Spleen (tissue), 11 donors: Measurements from ENCODE around the gene C19orf25. TPM values are rescaled to one million over a fixed set of nuclear protein-coding genes. Genes with fewer than 3 reads are reported as not detected.
A peak's percentile ranks its signal among the peaks of the same experiment; 100 is the strongest.

Experiments used
- DNase-seq: peaks from one replicate; pipeline ENCODE4 v3.0.0-alpha.2; 2020
- H3K27ac ChIP-seq, 8 donors: fragments of 200-600 bp; sonication (generic) in 7 of 8; 1 replicate in 4 of 8; 2 replicates in 4 of 8; pipeline versions ENCODE4 v1.5.0 to v1.8.0; 2016 to 2021; ENCODE audit warnings: inconsistent platforms in 4 of 8, mild to moderate bottlenecking in 4 of 8, moderate library complexity in 1 of 8
- H3K27me3 ChIP-seq, 7 donors: fragments of 200-600 bp; sonication (generic) in 6 of 7; replicated peaks in 1 of 7; 1 replicate in 4 of 7; 2 replicates in 3 of 7; pipeline versions ENCODE4 v1.5.0 to v1.8.0; 2016 to 2021; ENCODE audit warnings: inconsistent platforms in 3 of 7, mild to moderate bottlenecking in 1 of 7
- H3K36me3 ChIP-seq, 6 donors: fragments of 200-600 bp; sonication (generic) in 5 of 6; 1 replicate in 4 of 6; 2 replicates in 2 of 6; pipeline versions ENCODE4 v1.5.0 to v1.8.0; 2016 to 2021; ENCODE audit warnings: inconsistent platforms in 2 of 6
- H3K4me1 ChIP-seq, 6 donors: fragments of 200-600 bp; sonication (generic) in 5 of 6; 1 replicate in 3 of 6; 2 replicates in 3 of 6; pipeline versions ENCODE4 v1.5.0 to v1.8.0; 2016 to 2021; ENCODE audit warnings: inconsistent platforms in 3 of 6
- H3K4me3 ChIP-seq, 8 donors: fragments of 200-600 bp; sonication (generic) in 7 of 8; 1 replicate in 4 of 8; 2 replicates in 4 of 8; pipeline versions ENCODE4 v1.5.0 to v1.8.0; 2016 to 2021; ENCODE audit warnings: inconsistent platforms in 4 of 8, mild to moderate bottlenecking in 4 of 8, moderate library complexity in 2 of 8
- H3K9me3 ChIP-seq, 8 donors: fragments of 200-600 bp; sonication (generic) in 7 of 8; 1 replicate in 4 of 8; 2 replicates in 4 of 8; pipeline versions ENCODE4 v1.5.0 to v1.8.0; 2016 to 2021; ENCODE audit warnings: inconsistent platforms in 4 of 8
- CTCF ChIP-seq, 11 experiments: fragments of 200-600 bp in 7 of 11; fragments of 450-650 bp in 4 of 11; sonication (generic) in 4 of 11; IDR thresholded peaks in 8 of 11; conservative IDR thresholded peaks in 3 of 11; 1 replicate in 7 of 11; 2 replicates in 4 of 11; pipeline versions ENCODE4 v1.4.0 to v1.8.0; 2016 to 2021; ENCODE audit warnings: antibody characterized with exemption in 11 of 11, inconsistent platforms in 4 of 11, mild to moderate bottlenecking in 1 of 11
- POLR2A ChIP-seq, 3 donors: fragments of 450-650 bp; IDR thresholded peaks; one replicate each; pipeline ENCODE4 v1.5.1; 2017; ENCODE audit warnings: antibody characterized with exemption in 3 of 3, mild to moderate bottlenecking in 1 of 3
- POLR2AphosphoS5 ChIP-seq, 3 donors: sonication (generic); formaldehyde crosslinking; IDR thresholded peaks; one replicate each; pipeline ENCODE4 v1.5.1; 2017; ENCODE audit warnings: antibody characterized with exemption in 3 of 3
- WGBS, 5 donors: extraction: QIAGEN DNeasy Blood & Tissue Kit in 3 of 5; methylation state at CpG; one replicate each; pipeline versions ENCODE4 v1.1.5 to v1.1.7; 2013 to 2018; 5-methylcytosine and 5-hydroxymethylcytosine counted together
- intact Hi-C: fragments of 100-400 bp; cut with DNase I; formaldehyde crosslinking; loops from one replicate; pipeline ENCODE4 v1.15.0; 2023; ENCODE audit warnings: low total_unique reads
- polyA plus RNA-seq, 3 donors: library from polyadenylated mRNA; stranded (reverse); fragments of 200-250 nt; gene quantifications; one replicate each; pipeline ENCODE4 v1.2.1, GENCODE V29; 2013
- total RNA-seq, 7 donors: library from RNA; depleted of rRNA in 3 of 7; stranded (reverse); fragments of >200 nt in 3 of 7; fragmentation: NEBNext Ultra II Directional in 4 of 7; extraction: Animal tissue kit (Norgen Biotek cat#: 25700) in 4 of 7; gene quantifications; one replicate each; pipeline versions ENCODE4 v1.1.0 to v1.2.1, GENCODE V29; 2016 to 2021
- donor health status: healthy with polysubstance abuse.
- donor health status: DM: no; HTN: no; CAD: no; lungs with moderate emphysema.
- donor health status: DM: no; HTN: no; CAD: no.
- donor health status: Bipolar disorder and iron deficiency.
- donor health status: healthy.
- donor health status: DM: no; HTN: no; CAD: no.
- donor health status: DM: yes; HTN: yes; CAD: no.

The C19orf25 gene
- total and polyA plus RNA-seq, 10 donors: 24.7 to 56.6 (median 39.5) TPM

- H3K4me3 ChIP-seq: peak overlapping the region in 3 of 8 donors; percentile 33 to 69 (median 42)
- no peak for DNase-seq
- intact Hi-C loops: no loop called here
- TF ChIP-seq POLR2AphosphoS5 (IDR thresholded peaks at IDR 0.05) (no peak), CTCF (IDR thresholded peaks at IDR 0.05 in 8 of 11, conservative IDR thresholded peaks at IDR 0.05 in 3 of 11) (no peak), POLR2A (IDR thresholded peaks at IDR 0.05) (no peak)
- H3K9me3 ChIP-seq: peaks cover 0 to 9% (median 0%) of the 10 kb centered on the region in 8 donors
- H3K4me1 ChIP-seq: peaks cover 8 to 34% (median 19%) of the 10 kb centered on the region in 6 donors
- H3K36me3 ChIP-seq: no peaks in the 10 kb centered on the region
- 70 to 78% (median 73%) methylated on average over 18 to 23 of the region's 23 CpGs for WGBS, 5 donors
- H3K27ac ChIP-seq: peak overlapping the region in 4 of 8 donors; percentile 63 to 85 (median 74)
- H3K27me3 ChIP-seq: peaks cover 0 to 96% (median 38%) of the 10 kb centered on the region in 7 donors
Observed at GRCh38 chr19:1507192-1507660, 28.2 kb upstream of the C19orf25 start.

GRCh38 chr19:1505991-1506881 is 27.2 kb upstream of the C19orf25 start:
- H3K27ac ChIP-seq: no peak overlapping the region
- intact Hi-C loops: no loop called here
- peaks cover 0 to 9% (median 0%) of the 10 kb centered on the region in 8 donors for H3K9me3 ChIP-seq
- peaks cover 0 to 96% (median 28%) of the 10 kb centered on the region in 7 donors for H3K27me3 ChIP-seq
- H3K4me3 ChIP-seq: no peak overlapping the region
- H3K36me3 ChIP-seq: no peaks in the 10 kb centered on the region
- H3K4me1 ChIP-seq: peaks cover 8 to 29% (median 19%) of the 10 kb centered on the region in 6 donors
- WGBS, 5 donors: 87 to 92% (median 89%) methylated on average over 19 to 45 of the region's 45 CpGs
- no peak for DNase-seq
- TF ChIP-seq POLR2A (IDR thresholded peaks at IDR 0.05) (no peak), CTCF (IDR thresholded peaks at IDR 0.05 in 8 of 11, conservative IDR thresholded peaks at IDR 0.05 in 3 of 11) (no peak), POLR2AphosphoS5 (IDR thresholded peaks at IDR 0.05) (no peak)

- Histone ChIP-seq H3K4me1 (peaks cover 8 to 29% (median 19%) of the 10 kb centered on the region in 6 donors), H3K27me3 (peaks cover 0 to 91% (median 21%) of the 10 kb centered on the region in 7 donors), H3K9me3 (peaks cover 0 to 9% (median 0%) of the 10 kb centered on the region in 8 donors), H3K36me3 (no peaks in the 10 kb centered on the region), H3K27ac (no peak overlapping the region), H3K4me3 (no peak overlapping the region)
- TF ChIP-seq POLR2A (IDR thresholded peaks at IDR 0.05): no peak
- no peak for TF ChIP-seq CTCF (IDR thresholded peaks at IDR 0.05 in 8 of 11, conservative IDR thresholded peaks at IDR 0.05 in 3 of 11)
- no peak for TF ChIP-seq POLR2AphosphoS5 (IDR thresholded peaks at IDR 0.05)
- DNase-seq: no peak
- intact Hi-C loops: no loop called here
- WGBS, 5 donors: 66 to 75% (median 72%) methylated on average over 8 of the region's 8 CpGs
Observed at GRCh38 chr19:1505012-1505411, 26.0 kb upstream of the C19orf25 start.
